ENCODE results near the gene PHF19.
A peak's percentile ranks its signal among the peaks of the same experiment; 100 is the strongest.

The PHF19 gene

DNA sequence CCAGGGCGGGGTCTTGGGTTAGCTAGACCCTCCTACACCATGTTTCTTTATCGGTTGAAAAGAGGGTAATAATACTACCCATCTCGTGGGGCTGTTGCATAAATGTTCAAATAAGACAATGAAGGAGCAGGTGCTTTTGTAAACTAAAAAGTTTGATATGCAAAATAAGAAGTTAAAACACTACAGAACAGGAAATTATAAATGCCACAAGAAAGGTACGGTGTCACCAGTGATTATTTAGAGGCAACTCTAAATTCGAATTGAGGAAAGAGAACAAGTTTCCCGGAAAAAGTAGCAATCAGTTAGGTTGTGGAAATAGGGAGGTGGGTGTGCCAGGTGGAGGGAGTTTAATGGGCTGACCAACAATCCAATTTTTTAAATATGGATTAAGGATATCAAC lies 2.5 kb upstream of the PHF19 start:
- Histone ChIP-seq H3K4me3 (ENCODE audit: severe bottlenecking) (no peak overlapping the region), H3K27me3 (ENCODE audit: insufficient read depth, poor library complexity, severe bottlenecking) (no peaks in the 10 kb centered on the region), H3K36me3 (ENCODE audit: low read depth) (peaks cover 11% of the 10 kb centered on the region), H3K9me3 (ENCODE audit: severe bottlenecking) (peaks cover 2% of the 10 kb centered on the region), H3K4me1 (ENCODE audit: insufficient read depth, poor library complexity, severe bottlenecking) (peaks cover 14% of the 10 kb centered on the region), H3K27ac (ENCODE audit: poor library complexity, severe bottlenecking) (no peak overlapping the region)
- ATAC-seq (ENCODE audit: low read depth) = no peak
- no peak for DNase-seq (ENCODE audit: low spot score)
- TF ChIP-seq, protein P1, sequence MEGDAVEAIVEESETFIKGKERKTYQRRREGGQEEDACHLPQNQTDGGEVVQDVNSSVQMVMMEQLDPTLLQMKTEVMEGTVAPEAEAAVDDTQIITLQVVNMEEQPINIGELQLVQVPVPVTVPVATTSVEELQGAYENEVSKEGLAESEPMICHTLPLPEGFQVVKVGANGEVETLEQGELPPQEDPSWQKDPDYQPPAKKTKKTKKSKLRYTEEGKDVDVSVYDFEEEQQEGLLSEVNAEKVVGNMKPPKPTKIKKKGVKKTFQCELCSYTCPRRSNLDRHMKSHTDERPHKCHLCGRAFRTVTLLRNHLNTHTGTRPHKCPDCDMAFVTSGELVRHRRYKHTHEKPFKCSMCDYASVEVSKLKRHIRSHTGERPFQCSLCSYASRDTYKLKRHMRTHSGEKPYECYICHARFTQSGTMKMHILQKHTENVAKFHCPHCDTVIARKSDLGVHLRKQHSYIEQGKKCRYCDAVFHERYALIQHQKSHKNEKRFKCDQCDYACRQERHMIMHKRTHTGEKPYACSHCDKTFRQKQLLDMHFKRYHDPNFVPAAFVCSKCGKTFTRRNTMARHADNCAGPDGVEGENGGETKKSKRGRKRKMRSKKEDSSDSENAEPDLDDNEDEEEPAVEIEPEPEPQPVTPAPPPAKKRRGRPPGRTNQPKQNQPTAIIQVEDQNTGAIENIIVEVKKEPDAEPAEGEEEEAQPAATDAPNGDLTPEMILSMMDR (IDR thresholded peaks at IDR 0.05; ENCODE audit: poor library complexity, severe bottlenecking) = no peak

DNA sequence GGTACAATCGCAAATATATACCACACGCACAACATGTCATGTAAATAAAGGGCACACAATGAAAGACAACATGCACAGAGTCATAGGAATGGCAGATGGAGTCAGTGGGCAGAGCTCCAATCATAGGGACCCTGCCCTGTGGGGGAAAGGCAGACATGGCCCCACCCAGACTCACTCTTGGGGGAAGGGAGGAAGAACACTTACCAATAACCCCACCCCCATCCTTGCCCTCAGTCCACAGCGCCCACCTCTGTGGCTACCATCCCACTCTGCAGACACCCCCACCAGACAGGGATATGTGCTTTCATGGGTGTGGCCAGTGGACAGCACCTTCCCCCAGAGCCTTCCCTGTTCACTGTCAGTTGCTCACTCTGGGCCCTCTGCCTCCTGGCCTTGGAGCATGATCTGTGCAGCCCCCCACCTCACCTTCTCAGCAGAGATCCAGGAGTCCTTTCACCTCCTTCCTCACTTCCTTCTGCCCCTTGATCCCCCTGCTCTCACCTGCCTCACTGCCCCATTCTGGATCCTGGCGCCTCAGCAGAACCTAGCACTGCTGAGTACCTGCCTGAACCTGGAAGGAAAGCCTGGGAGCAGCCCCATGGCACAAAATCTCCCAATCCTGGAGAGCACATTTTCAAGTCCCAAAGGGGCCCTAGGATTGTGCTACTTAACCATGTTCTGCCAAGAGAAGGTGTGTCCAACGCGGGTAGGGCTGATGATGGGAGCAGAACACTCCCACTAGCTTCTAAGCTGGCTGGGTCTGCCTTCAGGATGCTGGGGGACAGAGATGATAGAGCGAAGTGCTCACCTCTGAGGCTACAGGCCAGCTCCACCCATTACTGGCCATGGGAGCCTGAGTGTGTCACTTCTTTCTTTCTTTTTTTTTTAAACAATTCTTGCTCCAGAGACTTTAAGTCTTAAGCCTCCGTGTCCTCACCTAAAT lies 1.5 kb upstream of the PHF19 start:
- no peak for DNase-seq (ENCODE audit: low spot score)
- H3K9me3 ChIP-seq (ENCODE audit: severe bottlenecking) = peaks cover 2% of the 10 kb centered on the region
- no peak overlapping the region for H3K4me3 ChIP-seq (ENCODE audit: severe bottlenecking)
- peak overlapping the region; percentile 97 for H3K27ac ChIP-seq (ENCODE audit: poor library complexity, severe bottlenecking)
- peaks cover 20% of the 10 kb centered on the region for H3K36me3 ChIP-seq (ENCODE audit: low read depth)
- no peaks in the 10 kb centered on the region for H3K27me3 ChIP-seq (ENCODE audit: insufficient read depth, poor library complexity, severe bottlenecking)
- ATAC-seq (ENCODE audit: low read depth) = no peak
- TF ChIP-seq, protein P1 (IDR thresholded peaks at IDR 0.05; ENCODE audit: poor library complexity, severe bottlenecking) = no peak
- H3K4me1 ChIP-seq (ENCODE audit: insufficient read depth, poor library complexity, severe bottlenecking) = peaks cover 24% of the 10 kb centered on the region

DNA sequence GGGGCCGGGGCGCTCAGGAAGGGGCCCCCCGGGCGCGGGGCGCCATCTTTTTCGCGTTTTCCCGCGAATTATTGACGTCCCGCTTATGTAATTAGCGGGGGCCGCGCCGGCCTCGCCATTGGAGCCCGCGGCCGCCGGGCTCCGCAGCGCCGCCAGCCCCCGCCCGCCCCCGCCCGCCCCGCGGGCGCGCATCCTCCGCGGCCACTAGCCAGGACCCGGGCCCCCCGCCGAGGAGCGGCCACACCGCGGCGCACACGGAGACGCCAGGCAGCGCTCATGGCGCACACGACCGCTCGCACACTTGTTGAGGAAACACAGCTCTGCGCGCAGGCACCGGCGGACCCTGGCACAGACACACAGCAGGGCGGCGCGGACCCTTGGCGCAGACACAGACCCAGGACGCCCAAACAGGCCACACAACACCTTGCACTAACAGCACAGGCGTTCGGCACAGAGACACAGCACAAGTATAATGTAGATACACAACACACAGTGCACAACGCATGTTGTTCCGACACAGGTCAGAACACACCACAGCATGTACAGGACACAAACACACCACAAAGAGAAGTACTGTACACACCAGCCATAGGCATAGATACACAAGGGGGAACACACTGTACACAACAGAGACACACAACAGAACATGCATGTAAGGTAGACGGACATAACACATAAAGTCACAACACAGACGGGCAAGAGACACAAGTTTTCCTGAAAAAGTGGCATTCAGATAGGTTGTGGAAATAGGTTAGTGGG lies 467 bp upstream of the PHF19 start:
- no peaks in the 10 kb centered on the region for H3K27me3 ChIP-seq (ENCODE audit: insufficient read depth, poor library complexity, severe bottlenecking)
- peak; percentile 7 for ATAC-seq (ENCODE audit: low read depth)
- H3K27ac ChIP-seq (ENCODE audit: poor library complexity, severe bottlenecking) = peak overlapping the region; percentile 97
- H3K4me1 ChIP-seq (ENCODE audit: insufficient read depth, poor library complexity, severe bottlenecking) = peaks cover 29% of the 10 kb centered on the region
- H3K9me3 ChIP-seq (ENCODE audit: severe bottlenecking) = peaks cover 2% of the 10 kb centered on the region
- no peak for DNase-seq (ENCODE audit: low spot score)
- peaks cover 28% of the 10 kb centered on the region for H3K36me3 ChIP-seq (ENCODE audit: low read depth)
- TF ChIP-seq, protein P1 (IDR thresholded peaks at IDR 0.05; ENCODE audit: poor library complexity, severe bottlenecking) = peak; percentile 38
- peak overlapping the region; percentile 55 for H3K4me3 ChIP-seq (ENCODE audit: severe bottlenecking)

DNA sequence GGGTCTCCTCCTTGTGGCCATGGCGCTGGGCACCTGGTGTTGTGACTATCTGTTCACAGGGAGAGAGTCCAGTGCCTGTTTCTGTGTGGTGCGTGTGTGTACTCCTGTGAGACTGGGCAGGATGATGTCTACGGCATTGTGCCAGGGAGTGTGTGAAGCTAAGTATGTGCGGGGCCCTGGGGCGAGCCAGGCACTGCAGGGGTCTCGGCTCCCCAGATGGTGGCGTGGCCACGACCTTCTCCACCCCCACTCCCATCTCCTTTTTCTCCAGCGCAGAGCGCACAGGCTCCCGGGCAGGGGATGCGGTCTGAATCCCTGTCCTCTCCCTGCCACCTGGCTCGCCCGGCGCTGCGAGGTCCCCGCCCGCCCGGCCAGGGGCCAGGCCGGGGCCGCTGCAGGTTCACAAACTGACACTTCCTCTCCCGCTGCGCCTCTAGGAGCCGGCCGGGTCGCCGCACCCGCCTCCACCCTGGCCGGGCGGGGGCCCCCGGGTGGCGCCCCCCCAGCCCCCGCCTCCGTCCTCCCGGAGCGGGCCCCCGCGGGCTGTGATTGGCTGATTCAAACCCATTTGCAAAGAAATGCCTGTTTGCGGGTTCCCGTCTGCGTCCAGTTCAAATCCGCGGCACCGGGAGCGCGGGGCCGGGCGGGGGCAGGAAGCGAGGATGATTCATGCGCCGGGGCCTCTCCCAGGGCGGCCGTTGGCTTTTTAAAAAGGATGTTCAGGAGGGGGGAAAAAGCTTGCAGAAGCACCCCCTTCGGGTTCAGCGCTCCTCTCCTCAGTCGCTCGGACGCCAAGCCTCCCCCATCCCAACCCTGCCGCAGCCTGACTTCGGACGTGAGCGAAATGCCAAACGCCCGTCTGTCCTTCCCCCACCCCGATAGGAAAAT lies 790 bp downstream of the PHF19 start:
- TF ChIP-seq, protein P1 (IDR thresholded peaks at IDR 0.05; ENCODE audit: poor library complexity, severe bottlenecking) = no peak
- no peaks in the 10 kb centered on the region for H3K27me3 ChIP-seq (ENCODE audit: insufficient read depth, poor library complexity, severe bottlenecking)
- H3K4me1 ChIP-seq (ENCODE audit: insufficient read depth, poor library complexity, severe bottlenecking) = peaks cover 29% of the 10 kb centered on the region
- peak; percentile 92 for DNase-seq (ENCODE audit: low spot score)
- peaks cover 40% of the 10 kb centered on the region for H3K36me3 ChIP-seq (ENCODE audit: low read depth)
- H3K9me3 ChIP-seq (ENCODE audit: severe bottlenecking) = no peaks in the 10 kb centered on the region
- H3K4me3 ChIP-seq (ENCODE audit: severe bottlenecking) = peak overlapping the region; percentile 55
- H3K27ac ChIP-seq (ENCODE audit: poor library complexity, severe bottlenecking) = peak overlapping the region; percentile 97
- ATAC-seq (ENCODE audit: low read depth) = peak; percentile 50
